OCI-LY3 (cell line): ENCODE results near the gene THRB.

Source experiments
- CTCF ChIP-seq: fragments of 200-600, 300-600 bp; sonication (generic); IDR thresholded peaks from 2 replicates; pipeline ENCODE4 v1.5.1; 2014; ENCODE audit warnings: antibody characterized with exemption, low read length, low read depth
- EZH2phosphoT487 ChIP-seq: fragments of 200-600 bp; shearing (Covaris generic); IDR thresholded peaks from 2 replicates; pipeline ENCODE4 v1.6.1; 2018; ENCODE audit warnings: antibody characterized with exemption, mixed run types, low read depth

GRCh38 chr3:24338409-24339130, 156.1 kb downstream of the THRB start:
- TF ChIP-seq CTCF (no peak), EZH2phosphoT487 (no peak)
